GM21723 (cell line): Measurements from ENCODE around the gene CDH22.

ENCODE experiments used
- ATAC-seq: cut with Tn5 transposase; IDR thresholded peaks from one replicate; pipeline ENCODE4 v1.9.1; 2021; ENCODE audit warnings: mild to moderate bottlenecking, moderate library complexity; ENCODE audit not compliant: unreplicated experiment

CDH22 gene

DNA sequence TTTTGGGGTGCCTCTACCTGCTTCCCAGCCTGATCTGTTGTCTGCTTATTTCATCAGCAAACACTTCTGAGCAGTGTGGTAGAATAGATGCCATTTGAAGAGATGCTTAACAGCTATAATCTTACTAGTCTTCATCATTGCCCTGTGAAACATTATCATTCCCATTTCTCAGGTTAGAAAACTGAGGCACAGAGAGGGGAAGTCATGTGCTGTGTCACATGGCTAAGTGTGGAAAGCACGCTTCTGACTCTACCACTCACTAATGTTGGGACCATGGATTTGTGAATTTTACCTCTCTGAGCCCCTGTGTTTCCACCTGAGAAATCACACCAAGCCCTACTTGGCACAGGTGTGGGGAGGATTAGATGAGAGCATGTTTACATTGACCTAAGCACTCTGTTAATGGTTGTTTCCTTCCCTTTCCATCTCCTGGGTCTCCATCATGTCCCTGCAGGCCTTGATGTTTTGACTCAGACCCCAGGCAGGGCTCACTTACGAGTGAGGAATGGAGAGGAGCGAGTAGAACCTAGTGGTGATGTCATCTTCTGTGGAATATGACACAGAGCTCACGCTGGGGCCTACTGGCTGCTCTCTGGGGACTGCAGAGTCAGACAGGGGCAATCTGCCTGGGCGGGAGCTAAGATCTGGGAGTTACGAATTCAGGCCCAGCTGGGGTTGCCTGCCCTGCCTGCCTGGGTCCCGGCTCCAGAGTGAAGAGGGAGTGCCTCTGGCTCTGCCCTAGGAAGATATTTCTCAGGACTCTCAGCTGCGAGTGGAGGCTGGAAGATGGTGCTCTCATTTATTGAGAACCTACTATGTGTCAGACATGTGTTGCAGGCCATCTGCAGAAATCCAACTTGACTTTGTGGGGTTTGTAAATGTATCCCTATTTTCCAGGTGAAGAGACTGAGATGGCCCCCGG is 64.3 kb downstream of the CDH22 start:
- ATAC-seq = no peak

- no peak for ATAC-seq
Measured at GRCh38 chr20:46242390-46242789, 65.9 kb downstream of the CDH22 start.

DNA sequence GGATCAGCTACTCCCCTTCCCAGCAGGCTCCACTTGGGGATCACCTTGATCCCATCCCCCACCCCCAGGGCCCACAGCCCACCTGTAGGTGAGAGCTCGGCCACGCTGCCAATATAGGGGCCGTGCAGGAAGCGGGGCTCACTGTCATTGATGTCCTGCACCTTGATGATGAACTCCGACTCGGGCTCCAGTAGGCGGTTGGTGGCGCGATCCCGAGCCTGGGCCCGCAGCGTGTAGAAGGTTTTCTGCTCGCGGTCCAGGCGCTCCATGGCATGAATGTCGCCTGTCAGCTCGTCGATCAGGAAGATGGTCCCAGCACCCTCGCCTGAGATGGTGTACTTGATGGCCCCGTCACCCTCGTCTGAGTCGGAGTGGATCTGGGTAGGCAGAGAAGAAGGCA is 67.4 kb downstream of the CDH22 start:
- ATAC-seq = no peak

- no peak for ATAC-seq
Measured at GRCh38 chr20:46240065-46240464, 68.2 kb downstream of the CDH22 start.

GRCh38 chr20:46237736-46238135 is 70.6 kb downstream of the CDH22 start:
- ATAC-seq = no peak

DNA sequence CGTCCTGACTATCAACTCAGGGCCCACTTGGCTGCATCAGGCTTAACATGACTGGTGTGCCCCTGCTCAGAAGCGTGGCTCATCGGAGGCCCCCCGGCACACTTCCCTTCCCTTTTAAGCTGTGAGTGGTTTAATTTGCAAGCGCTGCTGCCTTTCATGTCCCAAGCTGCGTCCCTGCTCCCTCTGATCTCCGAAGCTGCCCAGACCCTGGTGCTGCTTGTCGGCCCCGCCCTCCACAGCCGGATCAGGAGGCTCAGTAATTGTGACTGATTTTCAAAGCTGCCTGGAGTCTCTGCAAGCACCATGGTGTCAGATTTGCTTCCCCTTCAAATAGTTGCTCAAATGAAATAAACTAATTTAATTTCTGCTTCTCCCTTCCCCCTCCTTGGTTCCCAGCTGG is 71.1 kb downstream of the CDH22 start:
- no peak for ATAC-seq

DNA sequence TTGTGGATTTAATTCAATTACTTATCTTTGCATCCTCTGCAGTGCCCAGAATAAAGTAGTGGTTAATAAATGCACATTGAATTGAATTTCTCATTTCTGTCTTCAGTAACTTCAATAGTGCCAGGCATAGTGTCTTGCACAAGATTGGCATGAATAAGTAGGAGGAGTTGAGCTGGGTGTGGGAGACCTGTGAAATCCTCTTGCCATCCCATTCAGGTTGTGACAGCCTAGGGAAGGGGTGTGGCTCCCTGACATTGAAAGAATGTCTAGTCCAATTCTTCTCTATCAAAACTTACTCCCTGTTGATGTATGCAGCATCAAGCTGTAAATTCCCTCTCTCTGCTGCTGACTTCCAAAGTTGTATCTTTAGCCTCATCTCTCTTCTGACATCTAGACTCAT is 73.2 kb downstream of the CDH22 start:
- no peak for ATAC-seq

DNA sequence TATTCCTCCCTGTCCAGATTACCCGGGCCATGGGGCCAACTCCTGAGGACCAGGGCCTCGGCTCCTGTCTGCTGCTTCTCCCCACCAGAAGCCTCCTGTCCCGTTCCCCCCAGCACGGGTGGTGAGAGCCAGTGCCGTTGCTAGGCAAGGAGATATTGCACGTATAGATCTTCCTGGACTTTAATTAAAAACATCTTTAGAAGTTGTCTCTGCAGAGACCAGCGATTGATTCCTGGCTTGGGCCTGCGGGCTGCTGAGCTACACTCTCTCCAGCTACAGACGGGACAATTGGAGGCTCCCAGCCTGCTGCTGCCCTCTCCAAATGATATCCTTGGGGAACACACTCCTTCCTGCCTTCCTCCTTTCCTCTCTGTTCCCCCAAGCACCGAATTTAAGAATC is 74.6 kb downstream of the CDH22 start:
- ATAC-seq = no peak

GRCh38 chr20:46232539-46232938 is 75.8 kb downstream of the CDH22 start:
- no peak for ATAC-seq

- ATAC-seq = no peak
Measured at GRCh38 chr20:46230801-46231282, 77.5 kb downstream of the CDH22 start.

DNA sequence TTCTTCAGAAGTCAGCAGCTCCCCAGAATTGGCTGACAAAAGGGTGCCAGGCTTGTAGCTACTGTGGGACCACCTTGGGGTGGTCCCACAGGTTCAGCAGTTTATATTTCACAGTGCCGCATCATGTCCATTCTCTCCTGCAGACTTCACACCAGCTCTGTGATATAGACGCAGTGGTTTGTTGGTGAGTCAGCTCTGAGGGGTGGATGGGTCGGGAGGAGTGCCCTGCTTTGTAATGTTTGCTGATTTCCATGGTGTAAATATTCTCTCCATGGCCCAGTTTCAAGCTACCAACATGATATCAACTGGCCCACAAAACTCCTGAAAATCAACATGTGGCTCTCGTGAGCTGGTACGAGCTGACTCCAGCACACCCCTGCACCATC is 78.2 kb downstream of the CDH22 start:
- no peak for ATAC-seq

DNA sequence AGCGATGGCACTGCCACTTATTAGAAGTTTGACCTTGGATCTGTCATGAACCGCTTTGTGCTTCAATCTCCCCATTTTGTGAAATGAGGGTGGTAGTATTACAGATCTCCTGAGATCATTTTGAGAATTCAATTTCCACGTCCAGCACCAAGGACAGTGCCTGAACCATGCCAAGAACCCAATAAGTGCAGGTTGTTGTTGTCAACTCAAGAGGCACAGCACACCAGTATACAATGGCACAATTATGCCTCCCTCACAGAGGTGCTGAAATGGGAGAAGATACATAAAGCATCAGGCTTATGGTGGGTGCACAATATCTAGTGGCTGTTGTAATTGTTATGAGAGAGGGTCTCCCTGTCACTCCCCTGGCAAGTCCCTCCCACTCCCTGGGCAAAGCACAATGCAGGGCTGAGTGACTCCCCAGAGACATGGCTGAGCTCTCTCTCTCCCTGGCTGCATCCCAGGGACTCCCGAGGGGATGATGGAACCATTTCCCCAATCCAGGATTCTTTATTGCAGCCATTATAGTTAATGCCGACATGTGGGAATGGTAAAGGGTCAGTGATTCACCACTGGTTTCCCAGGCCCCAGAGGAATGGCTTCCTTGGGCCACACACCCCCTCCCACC is 78.7 kb downstream of the CDH22 start:
- ATAC-seq = no peak

DNA sequence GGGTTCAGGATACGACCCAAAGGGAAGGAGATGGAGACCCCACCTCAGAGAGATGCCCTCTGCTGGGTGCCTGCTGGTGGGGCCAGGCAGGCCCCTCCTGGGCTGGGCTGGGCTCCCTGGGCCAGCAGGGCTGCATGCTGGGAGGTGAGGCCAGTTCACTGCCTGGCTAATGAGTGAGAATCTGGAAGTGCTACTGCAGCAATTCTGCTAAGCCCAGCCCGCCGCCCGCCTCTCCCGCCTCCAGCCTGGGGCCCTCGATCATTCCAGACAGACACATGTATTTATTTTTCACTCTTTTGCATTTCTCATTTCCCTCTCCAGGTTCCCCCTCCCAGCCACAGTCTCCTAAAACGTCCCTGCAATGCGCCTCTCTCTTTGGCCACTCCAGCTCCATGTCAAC is 79.6 kb downstream of the CDH22 start:
- ATAC-seq = no peak

- ATAC-seq = no peak
Measured at GRCh38 chr20:46227272-46227767, 81.0 kb downstream of the CDH22 start.

- no peak for ATAC-seq
Measured at GRCh38 chr20:46226602-46227001, 81.7 kb downstream of the CDH22 start.

DNA sequence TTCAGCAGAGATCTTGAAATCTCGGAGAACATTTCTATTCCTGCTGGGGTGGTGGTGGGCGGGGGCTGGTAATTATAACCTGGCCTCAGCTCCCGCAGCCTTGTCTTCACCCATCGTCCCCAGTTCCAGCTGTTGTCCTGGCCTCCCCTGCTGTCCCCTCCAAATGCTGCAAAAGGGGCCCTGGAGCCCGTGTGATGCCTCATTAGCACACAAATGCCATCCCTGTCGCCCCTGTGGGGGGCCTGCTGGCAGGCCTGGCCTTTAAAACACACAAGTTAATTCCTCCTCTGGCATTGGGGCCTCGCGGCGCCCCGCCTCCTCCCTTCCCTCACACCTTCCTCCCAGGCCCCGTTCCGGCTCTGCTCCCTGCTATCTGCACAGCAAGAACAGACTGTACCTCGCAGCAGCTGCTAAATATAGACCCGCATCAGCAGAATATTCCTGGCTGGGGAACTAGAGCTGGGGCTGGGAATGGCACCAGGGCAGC is 85.7 kb downstream of the CDH22 start:
- ATAC-seq = no peak

DNA sequence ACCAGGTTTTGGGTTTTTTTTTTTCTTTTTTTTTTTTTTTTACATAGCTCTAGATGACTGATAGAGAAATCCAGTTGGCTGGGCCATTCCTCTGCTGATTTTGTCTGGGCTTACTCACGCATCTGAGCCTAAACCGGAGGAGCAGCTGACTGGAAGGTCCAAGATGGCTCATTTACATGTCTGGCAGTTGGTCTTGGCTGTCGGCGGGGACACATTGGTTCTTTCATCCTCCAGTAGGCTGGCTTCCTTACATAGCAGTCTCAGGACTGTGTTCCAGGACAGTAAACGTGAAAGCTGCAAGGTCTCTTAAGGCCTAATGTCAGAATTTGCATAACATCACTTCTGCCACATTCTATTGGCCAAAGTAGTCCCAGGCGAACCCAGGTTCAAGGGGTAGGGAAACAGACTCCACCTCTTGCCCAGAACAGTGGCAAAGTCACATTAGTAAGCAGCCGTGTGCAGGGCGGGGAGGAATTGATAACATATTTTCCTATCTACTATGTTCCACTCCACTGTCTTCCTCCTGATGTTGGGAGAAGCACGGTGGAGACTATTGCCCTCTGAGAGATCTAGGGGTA is 87.0 kb downstream of the CDH22 start:
- no peak for ATAC-seq

DNA sequence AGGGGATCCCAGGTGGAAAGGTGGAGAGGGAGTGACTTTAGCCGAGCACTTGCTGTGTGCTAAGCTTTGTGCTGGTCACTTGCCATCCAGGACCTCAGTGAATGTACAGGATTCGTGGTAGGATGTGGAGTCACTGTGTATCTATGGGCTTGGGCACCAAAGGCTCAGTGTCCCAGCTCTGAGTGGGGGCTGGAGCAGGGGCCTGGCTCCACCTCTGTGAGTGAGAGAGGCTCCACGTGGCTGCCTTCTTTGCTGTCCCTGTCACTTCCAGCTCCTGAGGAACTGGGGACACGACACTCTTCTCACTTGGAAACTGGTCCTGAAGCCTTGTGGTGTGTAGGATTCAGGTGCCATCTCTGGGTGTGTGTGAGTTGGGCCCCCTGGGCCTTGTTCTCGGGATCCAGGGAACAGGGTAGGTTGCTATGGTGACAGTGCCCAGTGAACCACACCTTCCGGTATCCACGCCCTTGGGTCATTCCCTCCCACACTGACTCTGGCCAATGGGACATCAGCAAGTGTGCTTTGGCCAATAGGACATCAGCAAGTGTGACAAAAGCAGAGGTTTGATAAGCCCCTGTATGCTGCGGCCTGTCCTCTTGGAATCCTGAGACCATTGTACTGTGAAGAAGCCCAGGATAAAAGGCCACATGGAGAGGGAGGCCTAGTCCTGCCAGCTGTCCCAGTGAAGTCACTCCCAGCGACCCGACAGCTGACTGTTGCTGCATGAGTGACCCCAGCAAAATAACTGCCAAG is 87.7 kb downstream of the CDH22 start:
- no peak for ATAC-seq

- ATAC-seq = no peak
Measured at GRCh38 chr20:46219920-46220319, 88.4 kb downstream of the CDH22 start.

- no peak for ATAC-seq
Measured at GRCh38 chr20:46219190-46219589, 89.1 kb downstream of the CDH22 start.

DNA sequence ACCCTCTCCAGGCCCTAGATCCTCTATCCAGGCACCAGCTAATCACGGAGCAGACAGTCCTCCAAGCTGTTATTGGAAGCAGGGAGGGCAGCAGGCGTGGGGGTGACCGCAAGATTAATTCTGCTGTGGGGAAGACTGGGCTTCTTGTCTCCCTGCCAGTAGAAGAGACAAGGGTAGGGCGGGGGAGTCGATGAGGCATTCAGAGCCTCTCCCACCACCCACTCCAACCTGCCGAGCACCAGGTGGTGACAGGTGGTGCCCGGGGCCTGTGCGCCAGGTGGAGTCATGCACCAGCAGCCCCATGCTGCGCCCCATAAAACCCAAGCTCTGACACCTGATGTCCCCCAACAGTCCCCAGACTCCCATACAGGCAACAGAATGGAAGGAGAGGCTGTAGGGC is 89.6 kb downstream of the CDH22 start:
- no peak for ATAC-seq
